Colonic mucosa (tissue), 4 donors: ENCODE data around the gene OAS1. TPM values are rescaled to one million over a fixed set of nuclear protein-coding genes. Genes with fewer than 3 reads are reported as not detected.

Experiments
- DNase-seq: peaks from one replicate; pipeline ENCODE4 v3.0.0-alpha.2; 2020
- H3K27ac ChIP-seq: fragments of 200-600 bp; one replicate; pipeline ENCODE4 v1.8.0; 2021
- H3K27me3 ChIP-seq: fragments of 200-600 bp; one replicate; pipeline ENCODE4 v1.8.0; 2021
- H3K36me3 ChIP-seq: fragments of 200-600 bp; one replicate; pipeline ENCODE4 v1.8.0; 2021
- H3K4me1 ChIP-seq: fragments of 200-600 bp; one replicate; pipeline ENCODE4 v1.8.0; 2021; ENCODE audit warnings: mild to moderate bottlenecking
- H3K4me3 ChIP-seq: fragments of 200-600 bp; one replicate; pipeline ENCODE4 v1.8.0; 2021
- H3K9ac ChIP-seq, 2 donors: one replicate each; pipeline ENCODE4 v1.7.0; 2013; ENCODE audit warnings: control low read depth in 2 of 2, low read depth in 2 of 2, low read length in 2 of 2
- H3K9me3 ChIP-seq: fragments of 200-600 bp; one replicate; pipeline ENCODE4 v1.8.0; 2021
- intact Hi-C: fragments of 100-400 bp; cut with DNase I; formaldehyde crosslinking; loops from one replicate; pipeline ENCODE4 v1.14.1; 2022
- total RNA-seq, 2 donors: library from RNA; stranded (reverse); fragmentation: NEBNext Ultra II Directional in 1 of 2; extraction: Animal tissue kit (Norgen Biotek cat#: 25700) in 1 of 2; gene quantifications; one replicate each; pipeline ENCODE4 v1.2.1, GENCODE V29; 2021
- TF ChIP-seq, protein P1 (sequence below): fragments of 200-600 bp; IDR thresholded peaks from one replicate; pipeline ENCODE4 v1.8.0; 2022; ENCODE audit warnings: antibody characterized with exemption, mild to moderate bottlenecking
- donor health status: healthy.
- donor health status: DM: no; HTN: no; CAD: no.
- donor health status: DM: no; HTN: no; CAD: no.

Gene OAS1
- total RNA-seq, 2 donors from 2014 or later: 98.2 to 110 TPM

DNA sequence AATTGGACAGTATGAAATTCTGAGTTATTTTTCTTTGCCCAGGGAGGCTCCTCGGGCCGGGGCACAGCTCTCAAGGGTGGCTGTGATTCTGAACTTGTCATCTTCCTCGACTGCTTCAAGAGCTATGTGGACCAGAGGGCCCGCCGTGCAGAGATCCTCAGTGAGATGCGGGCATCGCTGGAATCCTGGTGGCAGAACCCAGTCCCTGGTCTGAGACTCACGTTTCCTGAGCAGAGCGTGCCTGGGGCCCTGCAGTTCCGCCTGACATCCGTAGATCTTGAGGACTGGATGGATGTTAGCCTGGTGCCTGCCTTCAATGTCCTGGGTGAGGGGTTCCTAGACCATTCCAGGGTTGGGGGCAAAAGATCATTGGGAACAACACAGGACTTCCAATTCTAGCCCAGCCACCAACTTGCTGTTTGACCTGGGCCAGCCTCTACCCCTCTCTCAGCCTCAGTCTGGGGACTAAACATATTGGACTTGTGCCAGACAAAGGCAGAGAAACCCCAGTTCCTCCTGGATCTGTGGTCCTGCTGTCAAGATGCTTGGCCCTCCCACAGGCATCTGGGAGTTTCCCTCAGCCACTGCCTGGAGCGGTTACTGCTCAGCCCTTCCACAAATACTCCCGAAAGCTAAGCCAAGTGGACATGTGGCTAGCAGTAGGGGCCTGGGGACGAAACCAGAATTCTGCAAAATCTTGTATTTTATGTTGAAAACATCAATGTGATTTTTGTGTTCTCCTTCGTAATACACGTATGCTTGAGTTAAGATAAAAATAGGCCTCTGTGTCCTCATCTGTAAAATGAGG, 35.0 kb downstream of the OAS1 start:
- Histone ChIP-seq H3K36me3 (no peaks in the 10 kb centered on the region), H3K4me3 (no peak overlapping the region), H3K4me1 (peaks cover 8% of the 10 kb centered on the region), H3K9ac (no peak overlapping the region), H3K27me3 (no peaks in the 10 kb centered on the region), H3K27ac (no peak overlapping the region), H3K9me3 (no peaks in the 10 kb centered on the region)
- DNase-seq: no peak
- TF ChIP-seq, protein P1, sequence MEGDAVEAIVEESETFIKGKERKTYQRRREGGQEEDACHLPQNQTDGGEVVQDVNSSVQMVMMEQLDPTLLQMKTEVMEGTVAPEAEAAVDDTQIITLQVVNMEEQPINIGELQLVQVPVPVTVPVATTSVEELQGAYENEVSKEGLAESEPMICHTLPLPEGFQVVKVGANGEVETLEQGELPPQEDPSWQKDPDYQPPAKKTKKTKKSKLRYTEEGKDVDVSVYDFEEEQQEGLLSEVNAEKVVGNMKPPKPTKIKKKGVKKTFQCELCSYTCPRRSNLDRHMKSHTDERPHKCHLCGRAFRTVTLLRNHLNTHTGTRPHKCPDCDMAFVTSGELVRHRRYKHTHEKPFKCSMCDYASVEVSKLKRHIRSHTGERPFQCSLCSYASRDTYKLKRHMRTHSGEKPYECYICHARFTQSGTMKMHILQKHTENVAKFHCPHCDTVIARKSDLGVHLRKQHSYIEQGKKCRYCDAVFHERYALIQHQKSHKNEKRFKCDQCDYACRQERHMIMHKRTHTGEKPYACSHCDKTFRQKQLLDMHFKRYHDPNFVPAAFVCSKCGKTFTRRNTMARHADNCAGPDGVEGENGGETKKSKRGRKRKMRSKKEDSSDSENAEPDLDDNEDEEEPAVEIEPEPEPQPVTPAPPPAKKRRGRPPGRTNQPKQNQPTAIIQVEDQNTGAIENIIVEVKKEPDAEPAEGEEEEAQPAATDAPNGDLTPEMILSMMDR: no peak
- intact Hi-C loops: no loop called here

DNA sequence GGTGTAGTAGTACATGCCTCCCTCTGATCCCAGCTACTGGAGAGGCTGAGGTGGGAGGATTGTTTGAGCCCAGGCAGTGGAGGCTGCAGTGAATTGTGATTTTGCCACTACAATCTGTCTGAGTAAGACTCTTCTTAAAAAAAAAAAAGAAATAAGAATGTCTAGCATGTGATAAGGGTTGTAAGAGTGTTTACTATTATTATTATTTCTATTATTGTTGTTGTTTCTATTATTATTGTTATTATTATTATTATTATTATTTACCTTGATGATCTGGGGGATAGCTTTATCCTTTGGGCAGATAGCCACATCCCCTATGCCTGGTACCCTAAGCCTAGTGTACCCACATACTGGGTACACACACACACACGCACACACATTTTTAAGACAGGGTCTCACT, 35.8 kb downstream of the OAS1 start:
- no peak overlapping the region for H3K9ac ChIP-seq
- no peak for DNase-seq
- H3K4me3 ChIP-seq: no peak overlapping the region
- intact Hi-C loops: no loop called here
- H3K36me3 ChIP-seq: no peaks in the 10 kb centered on the region
- peaks cover 8% of the 10 kb centered on the region for H3K4me1 ChIP-seq
- H3K27ac ChIP-seq: no peak overlapping the region
- TF ChIP-seq, protein P1: no peak
- no peaks in the 10 kb centered on the region for H3K9me3 ChIP-seq
- H3K27me3 ChIP-seq: no peaks in the 10 kb centered on the region

DNA sequence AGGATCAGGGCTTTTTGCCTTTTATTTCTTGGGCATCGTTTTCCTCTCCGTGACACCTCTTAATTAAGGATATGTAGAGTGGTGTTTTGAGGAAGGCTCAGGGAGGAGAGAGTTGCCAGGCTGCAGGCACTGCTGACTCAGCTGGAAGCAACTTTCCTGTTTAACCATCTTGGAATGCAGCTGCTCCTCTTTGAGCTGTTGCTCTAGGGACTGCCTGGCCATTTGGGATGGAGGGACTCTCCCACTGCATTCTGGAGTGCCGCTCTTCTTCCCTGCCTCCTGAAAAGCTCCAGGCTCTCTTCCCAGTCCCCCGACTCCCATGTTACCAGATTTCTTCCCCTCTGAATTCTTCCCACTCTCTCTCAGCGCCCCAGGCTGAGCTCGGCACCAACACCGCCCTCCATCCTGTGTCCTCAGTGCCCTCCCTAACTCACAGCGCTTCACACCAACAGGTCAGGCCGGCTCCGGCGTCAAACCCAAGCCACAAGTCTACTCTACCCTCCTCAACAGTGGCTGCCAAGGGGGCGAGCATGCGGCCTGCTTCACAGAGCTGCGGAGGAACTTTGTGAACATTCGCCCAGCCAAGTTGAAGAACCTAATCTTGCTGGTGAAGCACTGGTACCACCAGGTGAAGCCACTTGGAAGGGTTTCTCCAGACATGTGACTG, 37.4 kb downstream of the OAS1 start:
- TF ChIP-seq, protein P1: no peak
- intact Hi-C loops: no loop called here
- Histone ChIP-seq H3K4me1 (peaks cover 4% of the 10 kb centered on the region), H3K9me3 (no peaks in the 10 kb centered on the region), H3K27ac (no peak overlapping the region), H3K36me3 (no peaks in the 10 kb centered on the region), H3K27me3 (no peaks in the 10 kb centered on the region), H3K9ac (no peak overlapping the region), H3K4me3 (no peak overlapping the region)
- peak; percentile 12 for DNase-seq

DNA sequence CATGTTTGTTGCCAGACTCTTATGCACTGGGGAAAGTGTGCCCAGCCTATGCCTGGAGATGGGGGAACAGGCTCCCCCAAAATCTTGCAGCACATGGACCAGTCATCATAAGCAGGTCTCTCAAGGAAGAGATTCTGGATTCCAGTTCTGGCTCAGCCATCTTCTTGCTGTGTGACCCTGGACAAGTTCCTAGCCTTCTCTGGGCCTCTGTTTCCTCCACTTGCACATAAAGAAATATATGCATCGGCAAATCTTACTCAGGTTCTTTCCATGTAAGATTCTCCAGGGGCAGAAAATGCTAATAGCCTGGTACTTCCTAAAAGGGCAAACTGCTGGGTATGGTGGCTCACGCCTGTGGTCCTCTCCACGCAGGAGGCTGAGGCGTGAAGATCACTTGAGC, 38.8 kb downstream of the OAS1 start:
- Histone ChIP-seq H3K4me1 (no peaks in the 10 kb centered on the region), H3K4me3 (no peak overlapping the region), H3K9ac (no peak overlapping the region), H3K9me3 (no peaks in the 10 kb centered on the region), H3K36me3 (no peaks in the 10 kb centered on the region), H3K27ac (no peak overlapping the region), H3K27me3 (no peaks in the 10 kb centered on the region)
- TF ChIP-seq, protein P1: no peak
- DNase-seq: no peak
- intact Hi-C loops: no loop called here

GRCh38 chr12:112946236-112947000, 39.7 kb downstream of the OAS1 start:
- no peaks in the 10 kb centered on the region for H3K9me3 ChIP-seq
- intact Hi-C loops: no loop called here
- no peak overlapping the region for H3K9ac ChIP-seq
- TF ChIP-seq, protein P1: no peak
- H3K36me3 ChIP-seq: no peaks in the 10 kb centered on the region
- H3K27ac ChIP-seq: no peak overlapping the region
- H3K27me3 ChIP-seq: no peaks in the 10 kb centered on the region
- no peak overlapping the region for H3K4me3 ChIP-seq
- DNase-seq: peak; percentile 8
- no peaks in the 10 kb centered on the region for H3K4me1 ChIP-seq
